ENCODE measurements around the gene TPPP3. TPM values are rescaled to one million over a fixed set of nuclear protein-coding genes. Genes with fewer than 3 reads are reported as not detected.

The TPPP3 gene
- polyA plus RNA-seq, 1 of the 3 experiments (the other 2 are of a cell fraction) = 33.5 TPM

DNA sequence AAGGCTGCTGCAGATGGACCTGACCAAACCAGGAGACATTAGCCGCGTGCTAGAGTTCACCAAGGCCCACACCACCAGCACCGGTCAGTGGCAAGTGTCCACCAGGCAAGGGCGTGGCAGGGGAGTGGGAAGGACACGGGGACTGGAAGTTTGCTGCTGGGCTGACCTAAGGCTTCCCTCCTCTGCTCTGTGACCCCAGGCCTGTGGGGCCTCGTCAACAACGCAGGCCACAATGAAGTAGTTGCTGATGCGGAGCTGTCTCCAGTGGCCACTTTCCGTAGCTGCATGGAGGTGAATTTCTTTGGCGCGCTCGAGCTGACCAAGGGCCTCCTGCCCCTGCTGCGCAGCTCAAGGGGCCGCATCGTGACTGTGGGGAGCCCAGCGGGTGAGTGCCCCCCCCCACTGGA, 42.5 kb upstream of the TPPP3 start:
- Histone ChIP-seq H3K9me3 (no peaks in the 10 kb centered on the region), H2AFZ (ENCODE audit: low read depth) (no peak overlapping the region), H3K4me1 (ENCODE audit: control insufficient read depth in 1 of 2, insufficient read depth in 2 of 2, low read depth in 1 of 2, low read length in 1 of 2) (peaks cover 0 to 6% of the 10 kb centered on the region in 2 experiments; a peak in 1 of 4 replicates), H3K4me2 (no peak overlapping the region), H3K9me2 (no peaks in the 10 kb centered on the region), H3K36me3 (replicated peaks in 1 of 2; ENCODE audit: control insufficient read depth in 1 of 2, insufficient read depth in 2 of 2, low read length in 1 of 2) (peaks cover 7 to 22% of the 10 kb centered on the region in 2 experiments), H3K27ac (ENCODE audit: low read depth in 2 of 2, low read length in 1 of 2) (no peak overlapping the region), H3K79me2 (ENCODE audit: insufficient read depth) (no peaks in the 10 kb centered on the region), H3K9ac (no peak overlapping the region), H3K4me3 (ENCODE audit: low read depth in 2 of 2, low read length in 1 of 2) (no peak overlapping the region), H3F3A (replicated peaks; ENCODE audit: insufficient read depth) (no peaks in the 10 kb centered on the region), H4K20me1 (ENCODE audit: insufficient read depth) (no peaks in the 10 kb centered on the region), H3K27me3 (ENCODE audit: insufficient read depth) (no peaks in the 10 kb centered on the region)
- CTCF ChIA-PET = interaction anchor here (1.0 to 2.3 kb wide), 5 partner anchors 8 to 86 kb away, joined by 3 to 6 read pairs (median 4); no protein-coding TSS in a partner anchor
- POLR2A ChIA-PET = no interaction called here
- WGBS (ENCODE audit: low lambda C conversion rate) = 97% methylated on average over 16 of the region's 16 CpGs
- no peak for TF ChIP-seq MEF2A (IDR thresholded peaks at IDR 0.05; ENCODE audit: borderline replicate concordance, low read depth)
- no peak for TF ChIP-seq CTCF (IDR thresholded peaks at IDR 0.05)
- TF ChIP-seq MXI1 (IDR thresholded peaks at IDR 0.05; ENCODE audit: low read depth, low read length) = no peak
- no peak for TF ChIP-seq USF2 (IDR thresholded peaks at IDR 0.05; ENCODE audit: borderline replicate concordance, low read depth, low read length)
- TF ChIP-seq YY1 (IDR thresholded peaks at IDR 0.05; ENCODE audit: low read depth) = no peak
- no peak for TF ChIP-seq TEAD4 (IDR thresholded peaks at IDR 0.05; ENCODE audit: borderline replicate concordance, insufficient read depth)
- TF ChIP-seq, protein P1, sequence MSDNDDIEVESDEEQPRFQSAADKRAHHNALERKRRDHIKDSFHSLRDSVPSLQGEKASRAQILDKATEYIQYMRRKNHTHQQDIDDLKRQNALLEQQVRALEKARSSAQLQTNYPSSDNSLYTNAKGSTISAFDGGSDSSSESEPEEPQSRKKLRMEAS (IDR thresholded peaks at IDR 0.05; ENCODE audit: low read depth) = no peak
- TF ChIP-seq JUND (IDR thresholded peaks at IDR 0.05) = no peak
- no peak for TF ChIP-seq RXRA (IDR thresholded peaks at IDR 0.05; ENCODE audit: borderline replicate concordance, low read depth)
- DNase-seq = no peak

DNA sequence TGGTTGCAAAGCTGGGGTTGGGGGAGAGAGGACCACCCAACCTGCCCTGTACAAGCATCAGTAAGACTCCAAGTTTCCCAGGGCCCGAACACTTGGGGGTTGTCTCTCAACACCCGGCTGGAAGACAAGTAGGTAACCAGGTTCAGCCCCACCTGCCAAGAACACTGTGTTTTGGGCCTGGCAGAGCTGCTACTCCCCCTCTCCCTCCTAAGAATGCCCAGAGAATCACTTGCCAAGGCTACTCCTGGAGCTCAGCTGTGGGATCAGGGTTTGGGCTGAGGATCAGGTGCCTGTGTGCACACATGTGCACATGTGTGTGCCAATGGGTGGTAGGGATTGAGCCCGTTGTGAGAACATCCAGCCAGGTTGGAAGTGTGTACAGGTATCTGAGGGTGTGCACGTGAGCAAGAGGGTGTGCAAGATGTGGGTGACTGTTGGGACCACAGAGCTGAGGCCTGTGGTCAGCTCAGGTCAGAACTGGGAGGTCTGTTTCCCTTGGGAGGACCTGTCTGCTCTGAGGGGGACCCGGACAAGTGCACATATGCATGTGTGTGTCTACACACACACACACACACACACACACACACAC, 39.9 kb upstream of the TPPP3 start:
- no peak overlapping the region for H3K9ac ChIP-seq
- H4K20me1 ChIP-seq (ENCODE audit: insufficient read depth) = no peaks in the 10 kb centered on the region
- no peak overlapping the region for H3K4me2 ChIP-seq
- H3K36me3 ChIP-seq (replicated peaks in 1 of 2; ENCODE audit: control insufficient read depth in 1 of 2, insufficient read depth in 2 of 2, low read length in 1 of 2) = peaks cover 7 to 12% of the 10 kb centered on the region in 2 experiments
- H3K9me3 ChIP-seq = no peaks in the 10 kb centered on the region
- H3K79me2 ChIP-seq (ENCODE audit: insufficient read depth) = no peaks in the 10 kb centered on the region
- H3F3A ChIP-seq (replicated peaks; ENCODE audit: insufficient read depth) = no peaks in the 10 kb centered on the region
- no peak overlapping the region for H3K27ac ChIP-seq (ENCODE audit: low read depth in 2 of 2, low read length in 1 of 2)
- no peak for DNase-seq
- WGBS (ENCODE audit: low lambda C conversion rate) = 97% methylated on average over 5 of the region's 5 CpGs
- ChIA-PET POLR2A (interaction anchor here (0.6 to 1.0 kb wide), 2 partner anchors 14 to 236 kb away, joined by 3 to 4 read pairs; no protein-coding TSS in a partner anchor), CTCF (interaction anchor here (0.8 to 3.1 kb wide), 8 partner anchors 14 to 87 kb away, joined by 3 to 16 read pairs (median 4); partner anchors contain the start of gene ZDHHC1)
- H3K9me2 ChIP-seq = no peaks in the 10 kb centered on the region
- H3K27me3 ChIP-seq (ENCODE audit: insufficient read depth) = no peaks in the 10 kb centered on the region; the same call in 1 of the 2 replicates
- H3K4me3 ChIP-seq (ENCODE audit: low read depth in 2 of 2, low read length in 1 of 2) = no peak overlapping the region
- no peak overlapping the region for H2AFZ ChIP-seq (ENCODE audit: low read depth)
- H3K4me1 ChIP-seq (ENCODE audit: control insufficient read depth in 1 of 2, insufficient read depth in 2 of 2, low read depth in 1 of 2, low read length in 1 of 2) = peaks cover 0 to 11% of the 10 kb centered on the region in 2 experiments; a peak in 1 of 4 replicates
- TF ChIP-seq CHD2 (IDR thresholded peaks at IDR 0.05; ENCODE audit: low read length, partially characterized antibody) = no peak
- no peak for TF ChIP-seq MXI1 (IDR thresholded peaks at IDR 0.05; ENCODE audit: low read depth, low read length)
- TF ChIP-seq, protein P1 (IDR thresholded peaks at IDR 0.05; ENCODE audit: low read depth) = no peak
- no peak for TF ChIP-seq SIN3A (IDR thresholded peaks at IDR 0.05; ENCODE audit: borderline replicate concordance, low read depth, low read length)
- TF ChIP-seq, protein P2, sequence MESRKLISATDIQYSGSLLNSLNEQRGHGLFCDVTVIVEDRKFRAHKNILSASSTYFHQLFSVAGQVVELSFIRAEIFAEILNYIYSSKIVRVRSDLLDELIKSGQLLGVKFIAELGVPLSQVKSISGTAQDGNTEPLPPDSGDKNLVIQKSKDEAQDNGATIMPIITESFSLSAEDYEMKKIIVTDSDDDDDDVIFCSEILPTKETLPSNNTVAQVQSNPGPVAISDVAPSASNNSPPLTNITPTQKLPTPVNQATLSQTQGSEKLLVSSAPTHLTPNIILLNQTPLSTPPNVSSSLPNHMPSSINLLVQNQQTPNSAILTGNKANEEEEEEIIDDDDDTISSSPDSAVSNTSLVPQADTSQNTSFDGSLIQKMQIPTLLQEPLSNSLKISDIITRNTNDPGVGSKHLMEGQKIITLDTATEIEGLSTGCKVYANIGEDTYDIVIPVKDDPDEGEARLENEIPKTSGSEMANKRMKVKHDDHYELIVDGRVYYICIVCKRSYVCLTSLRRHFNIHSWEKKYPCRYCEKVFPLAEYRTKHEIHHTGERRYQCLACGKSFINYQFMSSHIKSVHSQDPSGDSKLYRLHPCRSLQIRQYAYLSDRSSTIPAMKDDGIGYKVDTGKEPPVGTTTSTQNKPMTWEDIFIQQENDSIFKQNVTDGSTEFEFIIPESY (IDR thresholded peaks at IDR 0.05; ENCODE audit: borderline replicate concordance, low read depth) = no peak
- TF ChIP-seq IRF3 (IDR thresholded peaks at IDR 0.05; ENCODE audit: low read depth, low read length) = no peak
- no peak for TF ChIP-seq CTCF (IDR thresholded peaks at IDR 0.05)
- no peak for TF ChIP-seq PBX3 (IDR thresholded peaks at IDR 0.05)
- TF ChIP-seq FOXM1 (IDR thresholded peaks at IDR 0.05; ENCODE audit: low read depth) = no peak
